GM19452 (cell line): ENCODE results near the gene C1orf226.
A peak's percentile ranks its signal among the peaks of the same experiment; 100 is the strongest.
"Not testable (repeated sequence)": the region's sequence is repeated elsewhere in the genome, so short reads cannot be mapped to it uniquely, and the experiment has no call there.

ENCODE experiments used
- ATAC-seq: cut with Tn5 transposase; IDR thresholded peaks from one replicate; pipeline ENCODE4 v1.9.1; 2021; ENCODE audit not compliant: unreplicated experiment

Gene C1orf226

DNA sequence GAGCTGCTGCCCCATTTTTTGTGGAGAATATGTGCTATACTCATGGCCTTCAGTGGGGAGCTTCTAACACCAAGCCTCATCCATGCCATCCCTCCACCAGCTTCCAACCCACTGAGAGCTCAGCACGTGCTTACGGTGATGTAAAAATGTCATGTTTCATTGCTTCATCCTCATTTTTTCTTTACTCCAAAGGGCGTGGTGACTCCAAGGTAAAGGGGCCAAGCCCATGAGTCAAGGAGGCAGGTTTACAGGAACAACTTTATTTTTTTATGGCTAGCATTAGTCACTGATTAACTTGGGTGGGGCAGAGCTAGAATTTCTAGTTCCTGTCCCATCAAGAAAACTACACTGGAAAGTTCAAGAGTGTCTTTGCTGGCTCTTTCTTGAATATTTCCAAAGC, at the start of gene C1orf226:
Gene C1orf226 (plus strand): TSS at position 346 of the 400 bp plus-strand sequence. CDS start 174 bp downstream, outside the sequence.
- no peak for ATAC-seq

- no peak for ATAC-seq
Observed at GRCh38 chr1:162333991-162334390, 47.5 kb upstream of the C1orf226 start.

GRCh38 chr1:162335126-162335525, 46.4 kb upstream of the C1orf226 start:
- ATAC-seq: no peak

DNA sequence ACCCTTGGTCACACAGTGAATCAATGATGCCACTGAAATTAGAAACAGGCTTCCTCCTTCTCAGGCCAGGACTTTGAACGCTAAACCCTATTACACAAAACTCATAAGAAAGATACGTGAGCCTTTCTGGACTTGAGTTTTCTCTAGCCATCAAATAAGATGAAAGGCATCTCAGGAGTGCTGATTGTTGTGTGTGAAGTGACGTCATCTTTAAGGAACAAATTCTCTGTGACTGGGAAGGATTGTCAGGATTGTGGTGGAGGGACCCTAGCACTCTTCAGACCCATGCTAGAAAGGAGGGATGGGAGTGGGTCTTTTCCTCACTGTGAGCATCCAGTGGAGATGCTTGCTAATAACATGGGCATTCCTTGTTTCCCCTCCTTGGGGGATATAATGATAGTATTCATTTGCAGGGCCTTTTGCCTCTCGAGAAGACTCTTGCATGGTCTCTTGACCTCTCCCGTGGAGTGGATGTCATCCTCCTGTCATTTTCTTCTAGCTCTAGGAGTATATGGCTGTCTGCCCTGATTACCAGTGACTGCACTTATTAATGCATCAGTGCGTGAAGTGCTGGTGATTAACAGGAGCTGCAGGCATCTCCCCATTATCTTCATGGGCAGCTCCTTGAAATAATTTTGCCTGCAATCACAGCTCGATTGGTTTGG, 44.8 kb upstream of the C1orf226 start:
- no peak for ATAC-seq

GRCh38 chr1:162342452-162342983, 39.0 kb upstream of the C1orf226 start:
- ATAC-seq: no peak

GRCh38 chr1:162343470-162343869, 38.1 kb upstream of the C1orf226 start:
- ATAC-seq: no peak

DNA sequence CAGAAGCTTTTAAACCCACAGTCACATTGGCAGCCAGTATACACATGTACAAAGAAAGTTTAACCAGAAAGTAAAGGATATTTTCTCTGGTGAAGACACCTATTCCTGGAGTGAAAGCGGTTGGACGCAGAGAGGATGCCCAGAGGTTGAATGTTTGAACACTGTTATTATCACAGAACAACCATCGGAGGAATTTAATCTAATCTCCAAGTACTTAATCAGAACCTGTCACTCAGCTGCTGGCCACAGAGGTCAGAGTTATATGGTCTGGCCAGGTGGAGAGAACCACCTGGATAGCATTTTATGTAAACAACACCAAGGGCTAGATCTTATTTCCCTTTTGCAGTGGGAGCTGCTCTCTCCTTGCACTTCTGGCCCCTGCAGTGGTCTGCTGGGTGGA, 34.2 kb upstream of the C1orf226 start:
- ATAC-seq: no peak

DNA sequence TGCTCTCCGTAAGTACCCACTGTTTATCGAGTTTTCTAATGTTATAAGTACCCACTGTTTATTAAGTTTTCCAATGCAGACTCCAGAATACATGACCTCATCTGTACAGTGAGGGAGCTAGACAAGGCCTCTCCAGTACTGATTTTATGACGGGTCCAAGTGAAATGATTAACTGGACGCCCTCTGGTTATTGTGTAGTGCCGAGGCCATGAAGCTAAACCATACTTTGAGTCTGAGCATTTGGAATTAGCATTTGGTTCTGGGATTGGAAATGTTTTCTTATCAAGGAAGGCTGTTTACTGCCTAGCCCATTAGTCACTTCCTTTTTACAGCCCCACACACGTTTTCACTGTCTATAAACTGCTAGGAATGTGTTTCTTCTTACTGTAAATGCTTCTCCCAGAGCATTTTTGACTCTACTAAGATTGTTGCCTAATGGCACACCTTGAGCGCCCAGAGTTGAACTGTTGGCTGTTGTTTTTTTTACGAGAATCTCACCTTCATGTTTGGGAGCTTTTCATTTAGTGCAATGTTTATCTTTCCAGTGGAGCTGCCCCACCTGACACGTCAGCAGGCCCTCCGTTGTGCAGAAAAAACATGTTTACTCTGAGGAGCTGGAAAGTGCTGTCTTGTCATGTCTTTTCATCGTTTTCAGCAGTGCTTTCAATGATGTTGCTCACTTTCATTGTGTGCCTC, 31.7 kb upstream of the C1orf226 start:
- no peak for ATAC-seq

- ATAC-seq: no peak
Observed at GRCh38 chr1:162351246-162351842, 30.2 kb upstream of the C1orf226 start.

DNA sequence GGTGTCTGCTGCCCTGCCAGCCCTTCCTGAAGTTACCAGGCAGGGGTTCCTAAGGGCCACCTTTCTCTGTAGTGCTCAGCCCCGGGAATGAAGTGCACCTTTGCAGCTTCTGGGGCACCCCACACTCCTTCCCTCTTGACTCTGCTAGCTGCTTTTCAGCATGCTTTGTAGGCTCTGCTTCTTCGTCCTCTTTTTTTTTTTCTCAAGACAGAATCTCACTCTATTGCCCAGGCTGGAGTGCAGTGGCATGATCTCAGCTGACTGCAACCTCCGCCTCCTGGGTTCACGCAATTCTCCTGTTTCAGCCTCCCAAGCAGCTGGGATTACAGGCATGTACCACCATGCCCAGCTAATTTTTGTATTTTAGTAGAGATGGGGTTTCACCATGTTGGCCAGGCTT, 29.7 kb upstream of the C1orf226 start:
- not testable (repeated sequence) for ATAC-seq

- no peak for ATAC-seq
Observed at GRCh38 chr1:162353078-162353477, 28.4 kb upstream of the C1orf226 start.

DNA sequence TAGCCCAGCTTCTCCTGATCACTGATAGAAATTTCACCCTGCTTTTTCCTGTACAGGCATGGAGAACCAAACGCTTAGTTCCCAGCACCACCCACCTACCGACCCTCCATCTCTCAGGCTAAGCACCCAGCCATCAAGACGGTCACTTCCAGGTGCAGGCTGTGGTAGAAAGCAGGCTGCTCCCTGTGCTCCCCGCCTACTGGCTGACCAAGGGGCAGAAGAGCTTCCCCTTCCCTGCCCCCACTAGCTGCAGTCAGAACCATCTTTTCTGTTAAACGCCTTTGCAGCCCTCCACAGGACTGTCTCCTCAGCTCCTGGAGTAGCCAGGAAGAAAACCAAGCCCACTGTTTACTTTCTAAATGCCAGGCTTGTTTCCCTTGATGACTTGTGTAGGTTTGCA, 27.8 kb upstream of the C1orf226 start:
- ATAC-seq: no peak

- no peak for ATAC-seq
Observed at GRCh38 chr1:162357681-162358266, 23.8 kb upstream of the C1orf226 start.

DNA sequence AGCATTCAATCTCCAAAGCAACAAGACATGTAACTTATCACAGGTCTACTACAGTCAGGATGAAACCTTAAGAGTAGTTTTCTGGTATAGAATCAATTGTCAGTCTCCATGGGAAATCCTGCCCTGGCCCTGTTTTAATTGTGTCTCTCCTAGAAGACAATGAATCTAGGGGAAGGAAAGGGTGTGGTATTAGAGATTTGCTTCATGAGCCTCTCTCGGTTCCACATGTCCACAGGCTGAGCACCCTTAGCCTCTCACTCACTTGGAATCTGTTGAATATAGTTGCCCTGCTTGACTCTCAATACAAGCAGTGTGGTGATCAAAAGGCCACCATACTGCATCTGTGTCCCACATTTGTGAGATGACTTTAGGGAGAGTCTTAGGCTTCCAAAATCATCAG, 22.6 kb upstream of the C1orf226 start:
- no peak for ATAC-seq

- no peak for ATAC-seq
Observed at GRCh38 chr1:162359523-162360236, 21.8 kb upstream of the C1orf226 start.

DNA sequence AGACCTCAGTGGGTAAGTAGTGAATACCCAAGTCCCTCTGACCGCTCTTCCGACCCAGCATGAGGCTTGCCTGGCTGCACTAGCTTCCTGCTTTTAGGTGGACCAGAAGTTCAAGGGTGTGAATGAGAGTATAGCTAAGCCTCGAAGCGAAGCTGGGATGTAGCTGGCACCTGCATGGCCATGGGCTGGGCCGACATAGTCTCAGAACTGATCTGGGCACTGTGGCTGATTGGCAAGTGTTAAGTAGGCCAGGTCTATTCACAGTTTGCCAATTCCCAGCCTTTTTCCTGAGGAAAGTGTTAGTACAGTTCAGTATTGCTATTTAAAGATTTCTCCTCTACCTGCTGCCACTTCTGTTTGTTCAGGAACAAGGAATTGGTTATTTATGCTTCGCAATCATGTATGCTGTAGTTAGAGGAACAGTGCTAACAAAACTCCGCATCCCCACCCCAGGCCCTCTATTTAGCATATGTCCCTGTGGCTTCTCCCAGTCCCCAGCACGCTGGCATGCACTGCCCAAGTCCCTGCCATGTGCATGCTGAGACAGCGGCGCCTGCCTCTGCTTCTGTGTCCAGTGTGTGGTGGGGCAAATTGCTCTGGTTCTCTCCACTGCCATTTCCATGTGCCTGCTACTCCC, 21.2 kb upstream of the C1orf226 start:
- no peak for ATAC-seq

- no peak for ATAC-seq
Observed at GRCh38 chr1:162360874-162361260, 20.7 kb upstream of the C1orf226 start.

GRCh38 chr1:162361349-162361748, 20.2 kb upstream of the C1orf226 start:
- peak; percentile 54 for ATAC-seq

DNA sequence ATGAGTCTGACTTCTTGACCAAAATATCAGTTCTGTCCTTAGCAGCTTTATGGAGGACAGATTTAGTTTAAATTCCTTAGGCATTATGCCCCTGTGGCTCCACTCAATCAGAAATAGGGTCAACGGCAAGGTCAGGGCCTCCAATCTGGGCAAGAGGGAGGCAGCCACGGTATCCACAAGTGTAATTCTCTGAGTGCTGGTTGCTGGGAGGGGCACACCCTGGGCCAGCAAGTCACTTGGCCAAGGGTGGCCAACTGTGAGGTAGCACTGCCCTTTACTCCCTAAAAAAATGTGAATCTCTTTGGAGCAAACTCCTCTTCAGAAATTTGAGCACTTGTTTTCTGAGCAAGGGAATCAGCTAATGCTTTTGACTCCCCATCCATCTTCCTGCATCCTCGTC, 17.7 kb upstream of the C1orf226 start:
- no peak for ATAC-seq

- ATAC-seq: no peak
Observed at GRCh38 chr1:162364498-162364897, 17.0 kb upstream of the C1orf226 start.
